Sciatic nerve (tissue), 2 donors: Measurements from ENCODE around the gene PRXL2B. TPM values are rescaled to one million over a fixed set of nuclear protein-coding genes. Genes with fewer than 3 reads are reported as not detected.
"Not testable (repeated sequence)": the region's sequence is repeated elsewhere in the genome, so short reads cannot be mapped to it uniquely, and the experiment has no call there.

Experiments used
- ATAC-seq: fragments of 200-7000 bp; cut with Tn5 transposase; one replicate; pipeline ENCODE4 v1.9.1; 2020; ENCODE audit warnings: mild to moderate bottlenecking, moderate library complexity
- DNase-seq: peaks from one replicate; pipeline ENCODE4 v3.0.0-alpha.2; 2020; ENCODE audit warnings: low spot score
- intact Hi-C: fragments of 100-400 bp; cut with DNase I; formaldehyde crosslinking; loops from one replicate; pipeline ENCODE4 v1.14.2; 2022
- total RNA-seq: library from RNA; stranded (reverse); fragmentation: NEBNext Ultra II Directional; extraction: Animal tissue kit (Norgen Biotek cat#: 25700); gene quantifications from one replicate; pipeline ENCODE4 v1.2.1, GENCODE V29; 2021
- donor health status: DM: no; HTN: no; CAD: no.
- donor health status: DM: no; HTN: no; CAD: no.

Gene PRXL2B
- total RNA-seq, 1 donor from 2014 or later = 23.9 TPM

GRCh38 chr1:2560299-2561073, 26.1 kb upstream of the PRXL2B start:
- ATAC-seq (no peak), DNase-seq (peak; percentile 60)
- intact Hi-C loops = no loop called here

- ATAC-seq (no peak), DNase-seq (no peak)
- intact Hi-C loops = no loop called here
These were observed 25.1 kb upstream of the PRXL2B start for GRCh38 chr1:2561446-2561845.

GRCh38 chr1:2561898-2562895, 24.4 kb upstream of the PRXL2B start:
- intact Hi-C loops = no loop called here
- ATAC-seq (no peak), DNase-seq (no peak)

- ATAC-seq = no peak
- intact Hi-C loops = no loop called here
- DNase-seq = peak; percentile 56
These were observed 23.4 kb upstream of the PRXL2B start for GRCh38 chr1:2563205-2563604.

- ATAC-seq (no peak), DNase-seq (no peak)
- intact Hi-C loops = no loop called here
These were observed 22.4 kb upstream of the PRXL2B start for GRCh38 chr1:2564006-2564814.

- intact Hi-C loops = no loop called here
- ATAC-seq (no peak), DNase-seq (no peak)
These were observed 21.7 kb upstream of the PRXL2B start for GRCh38 chr1:2564815-2565374.

GRCh38 chr1:2566101-2567045, 20.2 kb upstream of the PRXL2B start:
- intact Hi-C loops = no loop called here
- ATAC-seq = no peak
- DNase-seq = no peak

GRCh38 chr1:2567083-2567679, 19.4 kb upstream of the PRXL2B start:
- no peak for ATAC-seq
- no peak for DNase-seq
- intact Hi-C loops = no loop called here

- intact Hi-C loops, ATAC-seq, DNase-seq: not testable (repeated sequence)
These were observed 18.3 kb upstream of the PRXL2B start for GRCh38 chr1:2568187-2568816.

GRCh38 chr1:2569060-2569459, 17.5 kb upstream of the PRXL2B start:
- DNase-seq = no peak
- intact Hi-C loops = no loop called here
- no peak for ATAC-seq

- ATAC-seq, DNase-seq, intact Hi-C loops: not testable (repeated sequence)
These were observed 16.9 kb upstream of the PRXL2B start for GRCh38 chr1:2569703-2570102.

GRCh38 chr1:2570332-2570731, 16.2 kb upstream of the PRXL2B start:
- intact Hi-C loops = no loop called here
- ATAC-seq = no peak
- DNase-seq = no peak

- DNase-seq = no peak
- ATAC-seq = no peak
- intact Hi-C loops = no loop called here
These were observed 15.2 kb upstream of the PRXL2B start for GRCh38 chr1:2571348-2571747.

GRCh38 chr1:2573250-2573920, 13.2 kb upstream of the PRXL2B start:
- DNase-seq (no peak), ATAC-seq (no peak)
- intact Hi-C loops = no loop called here

GRCh38 chr1:2574350-2574749, 12.2 kb upstream of the PRXL2B start:
- intact Hi-C loops = no loop called here
- DNase-seq (no peak), ATAC-seq (no peak)
